HepG2 (cell line): ENCODE results near the gene FAM13B. TPM values are rescaled to one million over a fixed set of nuclear protein-coding genes. Genes with fewer than 3 reads are reported as not detected.

ENCODE experiments used
- ATAC-seq: fragments of 200-7000 bp; cut with Tn5 transposase; 3 replicates; pipeline ENCODE4 v1.9.1; 2020; ENCODE audit warnings: mild to moderate bottlenecking, moderate library complexity
- BruUV-seq: library from RNA; stranded (reverse); fragments of 400-500 nt; replicated peaks from 2 replicates; lab custom pipeline; 2021; lab: Mats Ljungman, UMichigan
- CTCF ChIA-PET: fragments of 300-600 bp; formaldehyde crosslinking; extraction: SDS; loops from one replicate; lab custom pipeline; 2021; ENCODE audit warnings: low total read pairs, inconsistent platforms, low intra/inter-chr PET ratio; lab: Yijun Ruan, JAX
- POLR2A ChIA-PET: fragments of 350-600 bp; sonication (Branson Sonifier 250); formaldehyde crosslinking; loops from one replicate; lab custom pipeline; 2020; ENCODE audit warnings: antibody characterized with exemption, inconsistent platforms; lab: Yijun Ruan, JAX
- DNase-seq: peaks from one replicate; pipeline ENCODE4 v3.0.0-alpha.2; 2015; ENCODE audit warnings: low spot score
- FAIRE-seq: peaks from 3 replicates; lab custom pipeline; 2011; peaks lifted over from hg19 to GRCh38; lab: Jason Lieb, UNC
- H2AFZ ChIP-seq: one replicate; pipeline ENCODE4 v1.6.1; 2011; ENCODE audit warnings: low read length, inconsistent platforms
- H3K27ac ChIP-seq: fragments of 300-600 bp; 3 replicates; pipeline ENCODE4 v1.8.0; 2011; ENCODE audit warnings: mixed run types, mild to moderate bottlenecking, mixed read lengths, low read length, inconsistent platforms; ENCODE audit not compliant: insufficient read depth; ENCODE audit errors: extremely low read length
- H3K27me3 ChIP-seq, 2 experiments: fragments of 200-600 bp in 1 of 2; 2 replicates in 1 of 2; 3 replicates in 1 of 2; pipeline versions ENCODE4 v1.6.0 to v1.8.0; 2011; ENCODE audit warnings: low read length in 2 of 2, mild to moderate bottlenecking in 2 of 2, moderate library complexity in 2 of 2, inconsistent platforms in 1 of 2; ENCODE audit not compliant: insufficient read depth in 2 of 2, control insufficient read depth in 1 of 2
- H3K36me3 ChIP-seq, 2 experiments: fragments of 200-600 bp in 1 of 2; replicated peaks in 1 of 2; 2 replicates in 1 of 2; 3 replicates in 1 of 2; pipeline versions ENCODE4 v1.5.1 to v1.8.0; 2011; ENCODE audit warnings: low read length in 2 of 2, inconsistent platforms in 1 of 2; ENCODE audit not compliant: insufficient read depth in 2 of 2, control insufficient read depth in 1 of 2
- H3K4me1 ChIP-seq: 2 replicates; pipeline ENCODE4 v1.5.1; 2012; ENCODE audit warnings: low read length, inconsistent platforms; ENCODE audit not compliant: insufficient read depth
- H3K4me2 ChIP-seq: 2 replicates; pipeline ENCODE4 v1.6.0; 2011; ENCODE audit warnings: low read depth, low read length, inconsistent platforms
- H3K4me3 ChIP-seq, 3 experiments: fragments of 200-600 bp in 1 of 3; sonication (generic), shearing (Covaris generic) in 1 of 3; replicated peaks in 1 of 3; 2 replicates each; pipeline ENCODE4 v1.5.1; 2011 to 2016; ENCODE audit warnings: low read length in 3 of 3, inconsistent platforms in 2 of 3, low read depth in 2 of 3, mild to moderate bottlenecking in 2 of 3, control low read depth in 1 of 3, mixed read lengths in 1 of 3; ENCODE audit not compliant: insufficient read depth in 1 of 3
- H3K79me2 ChIP-seq: one replicate; pipeline ENCODE4 v1.6.1; 2011; ENCODE audit warnings: low read length, inconsistent platforms; ENCODE audit not compliant: insufficient read depth
- H3K9ac ChIP-seq: 2 replicates; pipeline ENCODE4 v1.6.0; 2011; ENCODE audit warnings: mild to moderate bottlenecking, low read depth, low read length, inconsistent platforms; ENCODE audit not compliant: insufficient read depth
- H3K9me3 ChIP-seq: 2 replicates; pipeline ENCODE4 v1.5.1; 2012; ENCODE audit warnings: mild to moderate bottlenecking, low read length
- H4K20me1 ChIP-seq: 2 replicates; pipeline ENCODE4 v1.6.0; 2011; ENCODE audit warnings: inconsistent platforms, mild to moderate bottlenecking, low read length, moderate library complexity; ENCODE audit not compliant: insufficient read depth
- FOSL2 ChIP-seq: sonication (generic); formaldehyde crosslinking; IDR thresholded peaks from 2 replicates; pipeline ENCODE4 v1.4.0; 2020; ENCODE audit warnings: missing genetic modification reagents
- FOXP1 ChIP-seq, 2 experiments: fragments of 450-650 bp in 1 of 2; IDR thresholded peaks; 2 replicates each; pipeline ENCODE4 v1.6.1; 2017 to 2018; ENCODE audit warnings: antibody characterized with exemption in 1 of 2
- HNRNPLL ChIP-seq: fragments of 200-400 bp; formaldehyde crosslinking; IDR thresholded peaks from 2 replicates; pipeline ENCODE4 v1.6.1; 2017; ENCODE audit warnings: mild to moderate bottlenecking, low read depth, low read length; ENCODE audit not compliant: poor library complexity, severe bottlenecking
- NR2C2 ChIP-seq: sonication (generic); formaldehyde crosslinking; IDR thresholded peaks from 2 replicates; pipeline ENCODE4 v1.4.0; 2020; ENCODE audit warnings: missing genetic modification reagents, mild to moderate bottlenecking, moderate library complexity, borderline replicate concordance
- POGZ ChIP-seq: sonication (generic); formaldehyde crosslinking; IDR thresholded peaks from 2 replicates; pipeline ENCODE4 v1.4.0; 2020; ENCODE audit warnings: mild to moderate bottlenecking, missing genetic modification reagents
- SAFB2 ChIP-seq: sonication (generic); formaldehyde crosslinking; IDR thresholded peaks from 2 replicates; pipeline ENCODE4 v1.5.1; 2020; ENCODE audit warnings: missing genetic modification reagents, low read depth, mild to moderate bottlenecking, borderline replicate concordance
- SALL1 ChIP-seq: sonication (generic); formaldehyde crosslinking; IDR thresholded peaks from 2 replicates; pipeline ENCODE4 v1.8.0; 2022; ENCODE audit warnings: mild to moderate bottlenecking, missing genetic modification reagents
- SOX5 ChIP-seq: IDR thresholded peaks from 2 replicates; pipeline ENCODE4 v1.6.1; 2016; ENCODE audit warnings: borderline replicate concordance
- ZKSCAN8 ChIP-seq: IDR thresholded peaks from 2 replicates; pipeline ENCODE4 v1.6.1; 2016; ENCODE audit warnings: borderline replicate concordance, missing genetic modification reagents, missing compliant biosample characterization
- ZNF329 ChIP-seq: sonication (generic); formaldehyde crosslinking; IDR thresholded peaks from 2 replicates; pipeline ENCODE4 v1.9.0; 2021; ENCODE audit warnings: low read depth, mild to moderate bottlenecking, missing genetic modification reagents
- ZNF607 ChIP-seq: sonication (generic); formaldehyde crosslinking; IDR thresholded peaks from 2 replicates; pipeline ENCODE4 v1.5.1; 2020; ENCODE audit warnings: missing genetic modification reagents, mild to moderate bottlenecking, borderline replicate concordance
- ZZZ3 ChIP-seq: sonication (generic); formaldehyde crosslinking; IDR thresholded peaks from 2 replicates; pipeline ENCODE4 v1.4.0; 2020; ENCODE audit warnings: missing genetic modification reagents, mild to moderate bottlenecking, borderline replicate concordance
- WGBS: methylation state at CpG from one replicate; pipeline ENCODE4 v1.1.6; 2017; ENCODE audit warnings: low lambda C conversion rate; 5-methylcytosine and 5-hydroxymethylcytosine counted together
- in situ Hi-C: cut with HindIII; loops from 2 replicates; pipeline ENCODE4 v1.10.0; 2017; ENCODE audit warnings: low pct_unique_long_range_greater_than_20kb; ENCODE audit not compliant: extremely low pct_ligation_motif_present
- intact Hi-C: fragments of 100-400 bp; cut with micrococcal nuclease; formaldehyde crosslinking; loops from one replicate; pipeline ENCODE4 v1.10.0; 2022; ENCODE audit not compliant: unreplicated experiment
- polyA plus RNA-seq, 8 experiments: library from polyadenylated mRNA; depleted of rRNA in 3 of 8; stranded (reverse) in 7 of 8; unstranded in 1 of 8; fragments of >200 nt; fragmentation: Illumina TruSeq in 4 of 8; extraction: Trizol in 4 of 8; gene quantifications; 2 replicates each; pipeline versions ENCODE4 v1.2.1 to v1.2.3, GENCODE V29; 2011 to 2016; ENCODE audit warnings: low read depth in 4 of 8, missing spikeins in 1 of 8, mixed read lengths in 1 of 8; ENCODE audit not compliant: insufficient read depth in 1 of 8
- total RNA-seq, 5 experiments: library from RNA; depleted of rRNA; stranded (reverse); fragments of >200 nt; fragmentation: Illumina TruSeq; extraction: Trizol; gene quantifications; 2 replicates each; pipeline ENCODE4 v1.2.3, GENCODE V29; 2016; ENCODE audit warnings: low read depth in 1 of 5
- TF ChIP-seq, protein P1 (sequence below): sonication (generic); formaldehyde crosslinking; IDR thresholded peaks from 2 replicates; pipeline ENCODE4 v1.5.0; 2020; ENCODE audit warnings: mild to moderate bottlenecking, missing genetic modification reagents, borderline replicate concordance
- TF ChIP-seq, protein P2 (sequence below): IDR thresholded peaks from 2 replicates; pipeline ENCODE4 v1.4.0; 2020; ENCODE audit warnings: mild to moderate bottlenecking, missing genetic modification reagents
- TF ChIP-seq, protein P3 (sequence below): IDR thresholded peaks from 2 replicates; pipeline ENCODE4 v1.6.1; 2016; ENCODE audit warnings: missing compliant biosample characterization, missing genetic modification reagents, borderline replicate concordance

Gene FAM13B
- total and polyA plus RNA-seq, 2 of the 13 experiments (the other 11 are each of a cell fraction or from before 2014, with no cell fraction given), result 6.9 to 11.5 TPM

- 0 out of 2 replicates have a peak, but pooled peaks have one; percentile 37 for TF ChIP-seq POGZ (CRISPR knock-in tag)
- TF ChIP-seq SALL1, result peak; percentile 65
- TF ChIP-seq FOSL2 (CRISPR knock-in tag), result peak; percentile 94
- no peak for TF ChIP-seq SAFB2 (CRISPR knock-in tag)
- TF ChIP-seq SOX5, result peak; percentile 28; the same call in 1 of the 2 replicates
- TF ChIP-seq NR2C2 (CRISPR knock-in tag), result peak; percentile 51; the same call in 1 of the 2 replicates
- TF ChIP-seq, all 625 proteins: peak for 27
Observed at GRCh38 chr5:138000102-138000723, 32.7 kb downstream of the FAM13B start (continued).

DNA sequence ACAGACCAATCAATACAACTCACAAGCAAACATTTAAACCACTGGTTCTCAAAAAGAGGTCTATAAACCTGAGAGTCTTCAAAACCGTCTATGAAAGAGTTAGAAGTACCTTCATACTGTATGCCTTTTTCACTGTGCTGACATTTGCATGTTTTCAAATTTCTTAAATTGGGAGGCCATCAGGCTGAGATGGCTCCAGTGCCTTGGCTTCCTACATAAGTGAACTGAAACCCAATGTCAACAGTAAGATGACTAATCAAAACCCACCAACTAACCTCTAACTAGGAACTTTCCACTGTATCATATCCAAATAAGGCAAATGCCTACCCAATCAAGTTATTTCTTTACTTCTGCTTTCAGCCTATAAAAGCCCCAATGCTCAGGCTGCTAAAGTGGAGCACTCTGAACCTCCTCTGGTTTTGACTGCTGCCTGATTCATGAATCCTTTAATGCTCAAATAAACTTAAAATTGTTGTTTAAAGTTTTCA is 35.1 kb downstream of the FAM13B start:
- ATAC-seq, result no peak
- no peaks in the 10 kb centered on the region for H3K9me3 ChIP-seq
- ChIA-PET POLR2A (no interaction called here), CTCF (no interaction called here)
- H3K4me2 ChIP-seq, result no peak overlapping the region
- no TSS peak for BruUV-seq
- H3K27ac ChIP-seq, result no peak overlapping the region
- 100% methylated on average over 1 of the region's 1 CpG for WGBS
- no peak overlapping the region for H2AFZ ChIP-seq
- peaks cover 21% of the 10 kb centered on the region for H3K4me1 ChIP-seq
- H3K27me3 ChIP-seq, result no peaks in the 10 kb centered on the region
- FAIRE-seq, result no peak
- H3K9ac ChIP-seq, result no peak overlapping the region
- intact Hi-C loops (no loop called here), in situ Hi-C loops (no loop called here)
- DNase-seq, result peak; percentile 18
- H4K20me1 ChIP-seq, result no peaks in the 10 kb centered on the region
- H3K79me2 ChIP-seq, result peaks cover 10% of the 10 kb centered on the region
- H3K36me3 ChIP-seq, result peaks cover 1 to 23% of the 10 kb centered on the region in 2 experiments; a peak in 2 of 5 replicates
- no peak overlapping the region for H3K4me3 ChIP-seq
- TF ChIP-seq, protein P1, sequence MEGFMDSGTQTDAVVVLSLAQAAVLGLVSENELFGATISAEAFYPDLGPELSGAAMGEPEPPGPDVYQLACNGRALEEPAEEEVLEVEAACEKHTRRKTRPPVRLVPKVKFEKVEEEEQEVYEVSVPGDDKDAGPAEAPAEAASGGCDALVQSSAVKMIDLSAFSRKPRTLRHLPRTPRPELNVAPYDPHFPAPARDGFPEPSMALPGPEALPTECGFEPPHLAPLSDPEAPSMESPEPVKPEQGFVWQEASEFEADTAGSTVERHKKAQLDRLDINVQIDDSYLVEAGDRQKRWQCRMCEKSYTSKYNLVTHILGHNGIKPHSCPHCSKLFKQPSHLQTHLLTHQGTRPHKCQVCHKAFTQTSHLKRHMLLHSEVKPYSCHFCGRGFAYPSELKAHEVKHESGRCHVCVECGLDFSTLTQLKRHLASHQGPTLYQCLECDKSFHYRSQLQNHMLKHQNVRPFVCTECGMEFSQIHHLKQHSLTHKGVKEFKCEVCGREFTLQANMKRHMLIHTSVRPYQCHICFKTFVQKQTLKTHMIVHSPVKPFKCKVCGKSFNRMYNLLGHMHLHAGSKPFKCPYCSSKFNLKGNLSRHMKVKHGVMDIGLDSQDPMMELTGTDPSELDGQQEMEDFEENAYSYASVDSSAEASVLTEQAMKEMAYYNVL (CRISPR knock-in tag), result no peak
- TF ChIP-seq, protein P2, sequence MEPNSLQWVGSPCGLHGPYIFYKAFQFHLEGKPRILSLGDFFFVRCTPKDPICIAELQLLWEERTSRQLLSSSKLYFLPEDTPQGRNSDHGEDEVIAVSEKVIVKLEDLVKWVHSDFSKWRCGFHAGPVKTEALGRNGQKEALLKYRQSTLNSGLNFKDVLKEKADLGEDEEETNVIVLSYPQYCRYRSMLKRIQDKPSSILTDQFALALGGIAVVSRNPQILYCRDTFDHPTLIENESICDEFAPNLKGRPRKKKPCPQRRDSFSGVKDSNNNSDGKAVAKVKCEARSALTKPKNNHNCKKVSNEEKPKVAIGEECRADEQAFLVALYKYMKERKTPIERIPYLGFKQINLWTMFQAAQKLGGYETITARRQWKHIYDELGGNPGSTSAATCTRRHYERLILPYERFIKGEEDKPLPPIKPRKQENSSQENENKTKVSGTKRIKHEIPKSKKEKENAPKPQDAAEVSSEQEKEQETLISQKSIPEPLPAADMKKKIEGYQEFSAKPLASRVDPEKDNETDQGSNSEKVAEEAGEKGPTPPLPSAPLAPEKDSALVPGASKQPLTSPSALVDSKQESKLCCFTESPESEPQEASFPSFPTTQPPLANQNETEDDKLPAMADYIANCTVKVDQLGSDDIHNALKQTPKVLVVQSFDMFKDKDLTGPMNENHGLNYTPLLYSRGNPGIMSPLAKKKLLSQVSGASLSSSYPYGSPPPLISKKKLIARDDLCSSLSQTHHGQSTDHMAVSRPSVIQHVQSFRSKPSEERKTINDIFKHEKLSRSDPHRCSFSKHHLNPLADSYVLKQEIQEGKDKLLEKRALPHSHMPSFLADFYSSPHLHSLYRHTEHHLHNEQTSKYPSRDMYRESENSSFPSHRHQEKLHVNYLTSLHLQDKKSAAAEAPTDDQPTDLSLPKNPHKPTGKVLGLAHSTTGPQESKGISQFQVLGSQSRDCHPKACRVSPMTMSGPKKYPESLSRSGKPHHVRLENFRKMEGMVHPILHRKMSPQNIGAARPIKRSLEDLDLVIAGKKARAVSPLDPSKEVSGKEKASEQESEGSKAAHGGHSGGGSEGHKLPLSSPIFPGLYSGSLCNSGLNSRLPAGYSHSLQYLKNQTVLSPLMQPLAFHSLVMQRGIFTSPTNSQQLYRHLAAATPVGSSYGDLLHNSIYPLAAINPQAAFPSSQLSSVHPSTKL, result no peak
- TF ChIP-seq ZZZ3 (CRISPR knock-in tag) (no peak), ZKSCAN8 (CRISPR knock-in tag) (no peak), ZNF607 (CRISPR knock-in tag) (no peak), FOXP1 (IDR thresholded peaks at IDR 0.05) (no peak), FOXP1 (CRISPR knock-in tag; IDR thresholded peaks at IDR 0.05) (no peak), FOSL2 (CRISPR knock-in tag) (0 out of 2 replicates have a peak, but pooled peaks have one; percentile 47), HNRNPLL (no peak), ZNF329 (0 out of 2 replicates have a peak, but pooled peaks have one; percentile 23)
- TF ChIP-seq, protein P3, sequence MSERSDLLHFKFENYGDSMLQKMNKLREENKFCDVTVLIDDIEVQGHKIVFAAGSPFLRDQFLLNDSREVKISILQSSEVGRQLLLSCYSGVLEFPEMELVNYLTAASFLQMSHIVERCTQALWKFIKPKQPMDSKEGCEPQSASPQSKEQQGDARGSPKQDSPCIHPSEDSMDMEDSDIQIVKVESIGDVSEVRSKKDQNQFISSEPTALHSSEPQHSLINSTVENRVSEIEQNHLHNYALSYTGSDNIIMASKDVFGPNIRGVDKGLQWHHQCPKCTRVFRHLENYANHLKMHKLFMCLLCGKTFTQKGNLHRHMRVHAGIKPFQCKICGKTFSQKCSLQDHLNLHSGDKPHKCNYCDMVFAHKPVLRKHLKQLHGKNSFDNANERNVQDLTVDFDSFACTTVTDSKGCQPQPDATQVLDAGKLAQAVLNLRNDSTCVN (CRISPR knock-in tag), result no peak
